Colonic mucosa (tissue), 4 donors: Measurements from ENCODE around the gene PRDM4. TPM values are rescaled to one million over a fixed set of nuclear protein-coding genes. Genes with fewer than 3 reads are reported as not detected.

Experiments used
- DNase-seq: peaks from one replicate; pipeline ENCODE4 v3.0.0-alpha.2; 2020
- H3K27ac ChIP-seq: fragments of 200-600 bp; one replicate; pipeline ENCODE4 v1.8.0; 2021
- H3K27me3 ChIP-seq: fragments of 200-600 bp; one replicate; pipeline ENCODE4 v1.8.0; 2021
- H3K36me3 ChIP-seq: fragments of 200-600 bp; one replicate; pipeline ENCODE4 v1.8.0; 2021
- H3K4me1 ChIP-seq: fragments of 200-600 bp; one replicate; pipeline ENCODE4 v1.8.0; 2021; ENCODE audit warnings: mild to moderate bottlenecking
- H3K4me3 ChIP-seq: fragments of 200-600 bp; one replicate; pipeline ENCODE4 v1.8.0; 2021
- H3K9ac ChIP-seq, 2 donors: one replicate each; pipeline ENCODE4 v1.7.0; 2013; ENCODE audit warnings: control low read depth in 2 of 2, low read depth in 2 of 2, low read length in 2 of 2
- H3K9me3 ChIP-seq: fragments of 200-600 bp; one replicate; pipeline ENCODE4 v1.8.0; 2021
- intact Hi-C: fragments of 100-400 bp; cut with DNase I; formaldehyde crosslinking; loops from one replicate; pipeline ENCODE4 v1.14.1; 2022
- total RNA-seq, 2 donors: library from RNA; stranded (reverse); fragmentation: NEBNext Ultra II Directional in 1 of 2; extraction: Animal tissue kit (Norgen Biotek cat#: 25700) in 1 of 2; gene quantifications; one replicate each; pipeline ENCODE4 v1.2.1, GENCODE V29; 2021
- TF ChIP-seq, protein P1 (sequence below): fragments of 200-600 bp; IDR thresholded peaks from one replicate; pipeline ENCODE4 v1.8.0; 2022; ENCODE audit warnings: antibody characterized with exemption, mild to moderate bottlenecking
- donor health status: healthy.
- donor health status: DM: no; HTN: no; CAD: no.
- donor health status: DM: no; HTN: no; CAD: no.

PRDM4 gene, protein sequence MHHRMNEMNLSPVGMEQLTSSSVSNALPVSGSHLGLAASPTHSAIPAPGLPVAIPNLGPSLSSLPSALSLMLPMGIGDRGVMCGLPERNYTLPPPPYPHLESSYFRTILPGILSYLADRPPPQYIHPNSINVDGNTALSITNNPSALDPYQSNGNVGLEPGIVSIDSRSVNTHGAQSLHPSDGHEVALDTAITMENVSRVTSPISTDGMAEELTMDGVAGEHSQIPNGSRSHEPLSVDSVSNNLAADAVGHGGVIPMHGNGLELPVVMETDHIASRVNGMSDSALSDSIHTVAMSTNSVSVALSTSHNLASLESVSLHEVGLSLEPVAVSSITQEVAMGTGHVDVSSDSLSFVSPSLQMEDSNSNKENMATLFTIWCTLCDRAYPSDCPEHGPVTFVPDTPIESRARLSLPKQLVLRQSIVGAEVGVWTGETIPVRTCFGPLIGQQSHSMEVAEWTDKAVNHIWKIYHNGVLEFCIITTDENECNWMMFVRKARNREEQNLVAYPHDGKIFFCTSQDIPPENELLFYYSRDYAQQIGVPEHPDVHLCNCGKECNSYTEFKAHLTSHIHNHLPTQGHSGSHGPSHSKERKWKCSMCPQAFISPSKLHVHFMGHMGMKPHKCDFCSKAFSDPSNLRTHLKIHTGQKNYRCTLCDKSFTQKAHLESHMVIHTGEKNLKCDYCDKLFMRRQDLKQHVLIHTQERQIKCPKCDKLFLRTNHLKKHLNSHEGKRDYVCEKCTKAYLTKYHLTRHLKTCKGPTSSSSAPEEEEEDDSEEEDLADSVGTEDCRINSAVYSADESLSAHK
- 10 to 100 TPM; 32.7 to 36.1 TPM for total RNA-seq

DNA sequence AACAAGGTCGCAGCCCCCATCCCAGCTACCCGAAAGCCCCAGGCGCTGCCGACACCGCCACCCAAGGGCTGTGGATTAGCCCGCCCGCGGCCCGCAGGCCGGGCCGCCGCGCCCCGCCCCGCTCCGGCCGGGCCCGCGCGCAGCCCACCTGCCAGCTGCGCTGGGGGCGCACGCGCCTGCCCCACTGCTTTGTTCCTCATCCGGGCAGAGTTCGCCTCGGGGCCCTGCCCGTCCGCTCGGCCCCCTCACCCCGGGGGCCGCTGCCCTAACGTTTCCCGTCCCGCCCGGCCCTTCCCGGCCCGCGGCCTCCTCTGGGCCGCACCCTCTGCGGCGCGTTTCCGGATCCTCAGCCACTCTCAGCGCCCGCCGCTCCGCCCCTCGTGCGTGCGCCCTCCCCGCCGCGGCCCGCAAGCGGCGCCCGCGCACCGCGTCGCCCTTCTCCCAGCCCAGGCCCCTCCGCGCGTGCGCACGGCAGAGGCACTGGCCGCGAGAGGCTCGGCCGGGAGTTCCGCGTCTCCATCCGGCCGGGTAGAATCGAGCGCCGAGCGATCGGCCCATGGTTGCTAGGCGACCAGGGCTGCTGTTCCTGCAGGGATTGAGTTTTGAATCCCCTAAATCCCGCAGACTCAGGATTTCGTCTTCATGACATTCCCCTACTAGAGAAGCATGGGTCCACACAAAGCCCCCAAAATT lies at the start of gene PRDM4:
PRDM4 (minus strand) TSS at position 329 of the 693 bp plus-strand sequence. CDS start 622 bp downstream, outside the sequence.
- Histone ChIP-seq H3K4me3 (peak within 1 kb of the TSS; percentile 82), H3K9ac (peak within 1 kb of the TSS; percentile 84 to 95), H3K36me3 (no peaks in the 10 kb centered on the region), H3K27me3 (no peaks in the 10 kb centered on the region), H3K9me3 (no peaks in the 10 kb centered on the region), H3K27ac (peak within 1 kb of the TSS; percentile 72), H3K4me1 (no peaks in the 10 kb centered on the region)
- DNase-seq: peak; percentile 91
- TF ChIP-seq, protein P1, sequence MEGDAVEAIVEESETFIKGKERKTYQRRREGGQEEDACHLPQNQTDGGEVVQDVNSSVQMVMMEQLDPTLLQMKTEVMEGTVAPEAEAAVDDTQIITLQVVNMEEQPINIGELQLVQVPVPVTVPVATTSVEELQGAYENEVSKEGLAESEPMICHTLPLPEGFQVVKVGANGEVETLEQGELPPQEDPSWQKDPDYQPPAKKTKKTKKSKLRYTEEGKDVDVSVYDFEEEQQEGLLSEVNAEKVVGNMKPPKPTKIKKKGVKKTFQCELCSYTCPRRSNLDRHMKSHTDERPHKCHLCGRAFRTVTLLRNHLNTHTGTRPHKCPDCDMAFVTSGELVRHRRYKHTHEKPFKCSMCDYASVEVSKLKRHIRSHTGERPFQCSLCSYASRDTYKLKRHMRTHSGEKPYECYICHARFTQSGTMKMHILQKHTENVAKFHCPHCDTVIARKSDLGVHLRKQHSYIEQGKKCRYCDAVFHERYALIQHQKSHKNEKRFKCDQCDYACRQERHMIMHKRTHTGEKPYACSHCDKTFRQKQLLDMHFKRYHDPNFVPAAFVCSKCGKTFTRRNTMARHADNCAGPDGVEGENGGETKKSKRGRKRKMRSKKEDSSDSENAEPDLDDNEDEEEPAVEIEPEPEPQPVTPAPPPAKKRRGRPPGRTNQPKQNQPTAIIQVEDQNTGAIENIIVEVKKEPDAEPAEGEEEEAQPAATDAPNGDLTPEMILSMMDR: no peak
- intact Hi-C loops: loop anchor here (5.0 kb wide), 1 partner anchor 121 kb away; no protein-coding TSS in a partner anchor

GRCh38 chr12:107807471-107808150 lies 46.7 kb upstream of the PRDM4 start:
- H3K27me3 ChIP-seq: no peaks in the 10 kb centered on the region
- no peak overlapping the region for H3K4me3 ChIP-seq
- no peak overlapping the region for H3K27ac ChIP-seq
- H3K4me1 ChIP-seq: no peaks in the 10 kb centered on the region
- intact Hi-C loops: no loop called here
- no peak for DNase-seq
- H3K9ac ChIP-seq: no peak overlapping the region
- TF ChIP-seq, protein P1: no peak
- H3K36me3 ChIP-seq: no peaks in the 10 kb centered on the region
- no peaks in the 10 kb centered on the region for H3K9me3 ChIP-seq

DNA sequence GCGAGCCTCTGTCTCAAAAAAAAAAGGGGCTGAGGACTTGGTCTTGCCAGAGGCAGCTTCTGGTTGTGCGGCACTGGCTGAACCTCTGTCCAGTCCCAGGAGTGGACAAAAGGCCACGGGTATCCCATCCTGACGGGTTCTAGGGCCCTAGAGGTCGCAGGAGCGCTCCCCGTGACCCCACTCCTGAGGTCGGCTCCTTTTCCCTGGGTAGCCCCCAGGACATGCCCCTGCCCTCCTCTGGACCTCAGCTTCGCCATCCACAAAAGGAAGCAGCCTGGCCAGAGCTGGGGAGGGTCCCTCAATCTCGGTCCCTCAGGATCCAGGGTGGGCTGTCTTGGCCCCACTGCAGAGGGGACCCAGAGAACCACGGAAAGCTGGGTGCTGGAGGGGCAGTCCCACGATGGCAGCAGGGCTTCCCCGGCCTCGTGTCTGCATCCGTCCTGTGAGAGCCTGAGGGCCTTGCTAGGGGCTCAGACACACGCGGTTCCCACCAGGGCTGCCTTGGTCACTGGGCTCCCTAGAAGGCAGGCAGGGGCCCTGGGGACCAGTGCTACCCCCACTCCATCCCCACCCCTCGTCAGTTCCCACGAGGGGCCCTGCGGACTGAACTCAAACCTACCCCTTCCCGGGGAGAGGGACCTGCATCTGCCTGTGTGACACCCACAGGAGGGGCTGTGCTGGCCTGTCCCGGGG lies 44.7 kb upstream of the PRDM4 start:
- TF ChIP-seq, protein P1: no peak
- H3K27me3 ChIP-seq: no peaks in the 10 kb centered on the region
- no peak overlapping the region for H3K4me3 ChIP-seq
- H3K9me3 ChIP-seq: no peaks in the 10 kb centered on the region
- DNase-seq: no peak
- H3K27ac ChIP-seq: no peak overlapping the region
- H3K36me3 ChIP-seq: no peaks in the 10 kb centered on the region
- no peaks in the 10 kb centered on the region for H3K4me1 ChIP-seq
- H3K9ac ChIP-seq: no peak overlapping the region
- intact Hi-C loops: no loop called here

DNA sequence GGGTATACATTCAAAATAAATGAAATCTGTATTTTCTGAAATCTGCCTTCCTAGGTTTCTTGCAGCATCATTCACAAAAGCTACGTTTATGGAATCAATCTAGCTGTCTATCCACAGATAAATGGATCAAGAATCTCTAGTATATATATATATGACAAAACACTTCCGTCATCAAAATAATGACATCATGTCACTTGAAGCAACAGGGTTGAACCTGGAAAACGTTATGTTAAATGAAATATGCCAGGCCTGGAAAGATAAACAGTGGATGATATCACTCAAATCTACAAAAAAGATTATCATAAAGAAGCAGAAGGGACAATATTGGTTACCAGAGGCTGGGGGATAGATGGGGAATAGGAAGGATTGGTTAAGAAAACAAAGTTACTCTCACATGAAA lies 42.2 kb upstream of the PRDM4 start:
- H3K4me3 ChIP-seq: no peak overlapping the region
- no peak for DNase-seq
- no peaks in the 10 kb centered on the region for H3K4me1 ChIP-seq
- no peak overlapping the region for H3K27ac ChIP-seq
- no peaks in the 10 kb centered on the region for H3K36me3 ChIP-seq
- intact Hi-C loops: no loop called here
- no peak overlapping the region for H3K9ac ChIP-seq
- H3K27me3 ChIP-seq: no peaks in the 10 kb centered on the region
- TF ChIP-seq, protein P1: no peak
- H3K9me3 ChIP-seq: no peaks in the 10 kb centered on the region
